Neural progenitor cell (in vitro differentiated cells): ENCODE measurements around the gene BEND7.

Experiments
- EZH2 ChIP-seq: fragments of 200-600 bp; sonication (generic); IDR thresholded peaks from 2 replicates; pipeline ENCODE4 v1.6.1; 2017; ENCODE audit warnings: antibody characterized with exemption, mild to moderate bottlenecking, moderate library complexity
- EZH2phosphoT487 ChIP-seq: fragments of 200-600 bp; sonication (generic); IDR thresholded peaks from 2 replicates; pipeline ENCODE4 v1.6.1; 2017; ENCODE audit warnings: antibody characterized with exemption
- TF ChIP-seq, protein P1 (sequence below): fragments of 200-600 bp; sonication (generic); IDR thresholded peaks from 2 replicates; pipeline ENCODE4 v1.5.1; 2017; ENCODE audit warnings: antibody characterized with exemption, mild to moderate bottlenecking

DNA sequence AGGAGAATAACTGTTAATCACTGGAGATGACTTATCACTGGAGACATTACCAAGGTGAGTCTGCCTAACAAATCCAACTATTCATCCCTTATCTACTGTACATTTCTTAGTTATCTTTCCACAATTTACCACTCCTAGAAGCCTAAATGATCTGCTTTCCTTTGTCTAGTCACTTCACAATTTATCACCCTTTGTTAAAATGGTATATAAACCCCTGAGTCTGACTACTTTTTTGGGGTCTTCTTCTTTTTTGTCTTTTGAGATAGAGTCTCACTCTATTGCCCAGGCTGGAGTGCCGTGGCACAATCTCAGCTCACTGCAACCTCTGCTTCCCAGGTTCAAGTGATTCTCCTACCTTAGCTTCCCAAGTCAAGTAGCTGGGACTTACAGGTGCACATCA, 114.7 kb downstream of the BEND7 start:
- TF ChIP-seq EZH2 (no peak), EZH2phosphoT487 (no peak)
- TF ChIP-seq, protein P1, sequence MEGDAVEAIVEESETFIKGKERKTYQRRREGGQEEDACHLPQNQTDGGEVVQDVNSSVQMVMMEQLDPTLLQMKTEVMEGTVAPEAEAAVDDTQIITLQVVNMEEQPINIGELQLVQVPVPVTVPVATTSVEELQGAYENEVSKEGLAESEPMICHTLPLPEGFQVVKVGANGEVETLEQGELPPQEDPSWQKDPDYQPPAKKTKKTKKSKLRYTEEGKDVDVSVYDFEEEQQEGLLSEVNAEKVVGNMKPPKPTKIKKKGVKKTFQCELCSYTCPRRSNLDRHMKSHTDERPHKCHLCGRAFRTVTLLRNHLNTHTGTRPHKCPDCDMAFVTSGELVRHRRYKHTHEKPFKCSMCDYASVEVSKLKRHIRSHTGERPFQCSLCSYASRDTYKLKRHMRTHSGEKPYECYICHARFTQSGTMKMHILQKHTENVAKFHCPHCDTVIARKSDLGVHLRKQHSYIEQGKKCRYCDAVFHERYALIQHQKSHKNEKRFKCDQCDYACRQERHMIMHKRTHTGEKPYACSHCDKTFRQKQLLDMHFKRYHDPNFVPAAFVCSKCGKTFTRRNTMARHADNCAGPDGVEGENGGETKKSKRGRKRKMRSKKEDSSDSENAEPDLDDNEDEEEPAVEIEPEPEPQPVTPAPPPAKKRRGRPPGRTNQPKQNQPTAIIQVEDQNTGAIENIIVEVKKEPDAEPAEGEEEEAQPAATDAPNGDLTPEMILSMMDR, result no peak
